Naive B cell (primary cell): ENCODE measurements around the gene HSPA9. TPM values are rescaled to one million over a fixed set of nuclear protein-coding genes. Genes with fewer than 3 reads are reported as not detected.

ENCODE experiments used
- ATAC-seq, 2 donors: fragments of 150-1000 bp; cut with Tn5 transposase; 2 replicates each; pipeline ENCODE4 v1.10.0; 2021; ENCODE audit warnings: low read depth in 2 of 2, mild to moderate bottlenecking in 2 of 2, moderate library complexity in 2 of 2
- DNase-seq: peaks from one replicate; pipeline ENCODE4 v3.0.0; 2022
- H3K27ac Mint-ChIP-seq, 6 donors: one replicate each; pipeline ENCODE4 v1.8.0; 2020 to 2022; ENCODE audit warnings: mild to moderate bottlenecking in 6 of 6, mixed read lengths in 6 of 6, moderate library complexity in 5 of 6, inconsistent platforms in 2 of 6
- H3K27me3 Mint-ChIP-seq, 3 donors: one replicate each; pipeline ENCODE4 v1.8.0; 2021 to 2022; ENCODE audit warnings: mixed read lengths in 3 of 3, mild to moderate bottlenecking in 1 of 3
- H3K36me3 Mint-ChIP-seq, 2 donors: one replicate each; pipeline ENCODE4 v1.8.0; 2020 to 2022; ENCODE audit warnings: mixed read lengths in 2 of 2, inconsistent platforms in 1 of 2, mild to moderate bottlenecking in 1 of 2
- H3K4me1 Mint-ChIP-seq, 3 donors: one replicate each; pipeline ENCODE4 v1.8.0; 2020 to 2022; ENCODE audit warnings: mixed read lengths in 3 of 3, inconsistent platforms in 1 of 3, mild to moderate bottlenecking in 1 of 3, moderate library complexity in 1 of 3
- H3K4me3 Mint-ChIP-seq, 8 donors: one replicate each; pipeline ENCODE4 v1.8.0; 2020 to 2022; ENCODE audit warnings: mild to moderate bottlenecking in 8 of 8, mixed read lengths in 8 of 8, moderate library complexity in 8 of 8, inconsistent platforms in 2 of 8
- H3K9me3 Mint-ChIP-seq, 7 donors: one replicate each; pipeline ENCODE4 v1.8.0; 2020 to 2022; ENCODE audit warnings: mixed read lengths in 7 of 7, mild to moderate bottlenecking in 5 of 7, inconsistent platforms in 2 of 7, moderate library complexity in 1 of 7
- polyA plus RNA-seq, 6 donors: library from polyadenylated mRNA; unstranded; fragments of 300-500 nt; fragmentation: Illumina TruSeq; gene quantifications; one replicate each; pipeline ENCODE4 v1.2.3, GENCODE V29; 2021; ENCODE audit warnings: low read depth in 6 of 6

The HSPA9 gene
- polyA plus RNA-seq, 6 donors from 2014 or later, result 102 to 128 (median 109) TPM

GRCh38 chr5:138604176-138604785 is 29.1 kb upstream of the HSPA9 start:
- Mint-ChIP-seq H3K4me1 (peaks cover 3 to 7% (median 6%) of the 10 kb centered on the region in 3 donors), H3K4me3 (no peak overlapping the region), H3K27ac (no peak overlapping the region), H3K36me3 (no peaks in the 10 kb centered on the region), H3K9me3 (no peaks in the 10 kb centered on the region), H3K27me3 (peaks cover 22 to 37% (median 33%) of the 10 kb centered on the region in 3 donors)
- DNase-seq, result no peak
- no peak for ATAC-seq

DNA sequence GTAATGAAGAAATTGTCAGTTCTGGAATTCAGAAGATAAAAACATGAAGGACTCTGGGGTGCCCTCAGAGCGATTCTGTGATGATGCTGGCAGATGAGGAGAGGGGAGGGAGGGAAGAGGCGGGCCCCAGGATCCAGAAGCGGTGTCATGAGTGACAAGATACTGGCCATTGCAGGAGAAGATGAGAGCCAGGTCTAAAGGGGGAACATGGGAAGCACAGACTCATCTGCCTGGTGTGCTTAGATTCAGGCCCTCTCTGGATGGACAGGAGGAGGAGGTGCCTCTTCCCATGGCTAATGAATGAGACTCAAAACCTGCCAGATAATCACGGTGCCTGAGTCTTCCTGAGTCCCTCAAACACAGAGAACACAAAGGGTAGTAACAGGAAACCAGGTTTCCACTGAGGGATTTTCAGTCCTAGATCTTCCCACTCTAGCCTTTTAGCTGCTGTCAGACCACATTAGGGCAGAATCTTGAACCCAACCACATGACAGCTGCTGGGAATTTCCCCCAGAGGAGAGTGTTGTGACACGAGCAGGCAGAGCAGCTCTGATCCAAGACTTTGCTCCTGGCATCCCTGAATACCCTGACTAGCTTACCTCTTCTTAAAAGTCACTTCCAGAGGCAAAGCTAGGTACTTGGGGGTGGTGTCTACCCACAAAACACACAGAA is 28.2 kb upstream of the HSPA9 start:
- Mint-ChIP-seq H3K4me1 (peaks cover 3 to 7% (median 6%) of the 10 kb centered on the region in 3 donors), H3K4me3 (no peak overlapping the region), H3K27me3 (peaks cover 29 to 40% (median 40%) of the 10 kb centered on the region in 3 donors), H3K27ac (no peak overlapping the region), H3K36me3 (no peaks in the 10 kb centered on the region), H3K9me3 (no peaks in the 10 kb centered on the region)
- DNase-seq (no peak), ATAC-seq (no peak)

DNA sequence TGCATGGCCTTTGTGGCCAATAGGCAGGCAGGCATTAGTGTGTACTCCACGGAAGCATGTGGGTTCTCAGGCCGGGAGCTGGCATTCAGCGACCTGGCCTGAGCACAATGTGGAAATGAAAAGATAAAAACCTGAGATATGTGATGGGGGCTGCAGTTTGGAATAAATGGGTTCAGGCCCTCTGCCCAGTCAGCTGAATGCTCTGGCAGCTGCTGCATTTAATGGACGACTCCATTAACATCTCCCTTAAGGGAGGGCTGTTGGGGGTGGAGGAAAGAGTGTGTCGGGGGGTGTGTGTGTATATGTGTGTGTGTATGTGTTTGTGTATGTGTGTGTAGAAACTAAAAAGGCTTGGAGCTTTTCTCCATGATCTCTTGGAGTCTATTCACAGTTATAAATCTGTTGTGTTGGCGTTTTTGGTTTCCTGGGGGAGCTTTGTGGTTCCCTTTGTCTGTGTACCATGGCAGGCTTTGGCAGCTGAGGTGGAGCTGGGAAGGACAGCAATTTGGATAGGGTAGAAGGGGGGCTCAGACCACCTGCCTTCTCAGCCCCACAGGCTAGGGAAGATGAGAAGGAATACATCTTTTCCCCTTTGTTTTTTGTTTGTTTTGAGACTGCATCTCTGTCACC is 27.3 kb upstream of the HSPA9 start:
- H3K27ac Mint-ChIP-seq, result peak overlapping the region in 1 of 6 donors; percentile 9
- H3K9me3 Mint-ChIP-seq, result no peaks in the 10 kb centered on the region
- ATAC-seq, result no peak
- peaks cover 34 to 49% (median 43%) of the 10 kb centered on the region in 3 donors for H3K27me3 Mint-ChIP-seq
- peaks cover 3 to 7% (median 6%) of the 10 kb centered on the region in 3 donors for H3K4me1 Mint-ChIP-seq
- H3K36me3 Mint-ChIP-seq, result no peaks in the 10 kb centered on the region
- H3K4me3 Mint-ChIP-seq, result no peak overlapping the region
- DNase-seq, result no peak

DNA sequence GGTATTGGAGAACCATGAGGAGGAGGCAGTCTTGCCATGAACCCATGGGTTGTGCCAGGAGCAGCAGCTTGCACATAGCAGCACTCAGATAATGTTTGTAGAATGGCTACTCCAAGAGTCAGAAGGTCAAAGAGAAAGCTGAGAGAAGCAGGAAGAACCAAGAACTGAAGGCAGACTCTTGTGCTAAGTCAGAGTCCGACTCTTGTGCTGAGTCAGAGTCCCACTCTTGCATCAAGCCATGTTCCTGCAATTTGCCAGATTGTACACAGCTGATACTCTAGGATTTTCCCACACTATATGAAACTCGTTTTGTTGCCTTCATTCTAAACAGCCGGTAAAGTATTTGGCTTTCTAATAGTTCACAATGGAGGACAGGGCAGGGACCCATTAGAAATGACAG is 26.2 kb upstream of the HSPA9 start:
- DNase-seq (no peak), ATAC-seq (no peak)
- Mint-ChIP-seq H3K9me3 (no peaks in the 10 kb centered on the region), H3K27me3 (peaks cover 43 to 53% (median 44%) of the 10 kb centered on the region in 3 donors), H3K36me3 (no peaks in the 10 kb centered on the region), H3K4me1 (peaks cover 3 to 7% (median 6%) of the 10 kb centered on the region in 3 donors), H3K4me3 (no peak overlapping the region), H3K27ac (peak overlapping the region in 1 of 6 donors; percentile 53)

- no peak for DNase-seq
- Mint-ChIP-seq H3K36me3 (no peaks in the 10 kb centered on the region), H3K27me3 (peaks cover 39 to 53% (median 44%) of the 10 kb centered on the region in 3 donors), H3K27ac (no peak overlapping the region), H3K4me1 (peaks cover 1 to 5% (median 4%) of the 10 kb centered on the region in 3 donors), H3K4me3 (no peak overlapping the region), H3K9me3 (no peaks in the 10 kb centered on the region)
- ATAC-seq, result no peak
Observed at GRCh38 chr5:138600446-138600845, 25.2 kb upstream of the HSPA9 start.

DNA sequence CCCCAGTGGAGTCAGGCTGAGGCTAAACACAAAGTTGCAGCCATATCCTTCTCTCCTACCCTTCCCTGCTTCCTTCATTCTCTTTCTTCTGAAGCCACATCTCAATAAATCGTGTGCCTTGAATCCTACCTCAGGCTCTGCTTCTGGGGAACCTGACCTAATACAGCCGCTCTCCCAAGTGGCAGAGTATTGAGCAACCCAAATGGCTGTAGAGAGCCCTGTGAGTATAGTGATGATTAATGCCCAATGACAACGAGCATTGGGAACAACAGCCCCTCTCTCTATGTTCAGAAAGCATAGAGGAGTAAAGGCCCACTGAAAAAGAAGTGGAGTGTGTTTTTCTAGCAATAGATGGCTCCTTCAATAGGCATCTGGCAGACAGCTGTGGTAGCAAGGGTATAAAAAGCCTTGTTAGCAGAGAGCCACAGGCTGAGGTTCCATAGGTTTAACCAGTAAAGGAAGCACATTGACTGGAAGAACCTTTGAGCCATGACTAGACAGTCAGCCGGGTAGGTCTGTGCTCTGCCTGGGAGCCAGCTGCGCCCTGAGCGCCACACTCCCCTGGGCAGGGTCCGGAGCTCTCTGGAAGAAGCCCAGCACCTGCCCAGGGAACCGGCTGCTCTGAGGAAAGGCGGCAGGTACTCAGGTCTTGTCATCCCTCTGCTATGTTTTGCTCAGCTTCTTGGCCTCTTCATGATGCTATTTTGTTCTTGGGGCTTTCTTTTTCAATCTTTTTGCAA is 22.6 kb upstream of the HSPA9 start:
- Mint-ChIP-seq H3K4me3 (no peak overlapping the region), H3K27ac (no peak overlapping the region), H3K36me3 (no peaks in the 10 kb centered on the region), H3K4me1 (peaks cover 0 to 3% (median 0%) of the 10 kb centered on the region in 3 donors), H3K27me3 (peaks cover 34 to 61% (median 36%) of the 10 kb centered on the region in 3 donors), H3K9me3 (no peaks in the 10 kb centered on the region)
- no peak for ATAC-seq
- no peak for DNase-seq

DNA sequence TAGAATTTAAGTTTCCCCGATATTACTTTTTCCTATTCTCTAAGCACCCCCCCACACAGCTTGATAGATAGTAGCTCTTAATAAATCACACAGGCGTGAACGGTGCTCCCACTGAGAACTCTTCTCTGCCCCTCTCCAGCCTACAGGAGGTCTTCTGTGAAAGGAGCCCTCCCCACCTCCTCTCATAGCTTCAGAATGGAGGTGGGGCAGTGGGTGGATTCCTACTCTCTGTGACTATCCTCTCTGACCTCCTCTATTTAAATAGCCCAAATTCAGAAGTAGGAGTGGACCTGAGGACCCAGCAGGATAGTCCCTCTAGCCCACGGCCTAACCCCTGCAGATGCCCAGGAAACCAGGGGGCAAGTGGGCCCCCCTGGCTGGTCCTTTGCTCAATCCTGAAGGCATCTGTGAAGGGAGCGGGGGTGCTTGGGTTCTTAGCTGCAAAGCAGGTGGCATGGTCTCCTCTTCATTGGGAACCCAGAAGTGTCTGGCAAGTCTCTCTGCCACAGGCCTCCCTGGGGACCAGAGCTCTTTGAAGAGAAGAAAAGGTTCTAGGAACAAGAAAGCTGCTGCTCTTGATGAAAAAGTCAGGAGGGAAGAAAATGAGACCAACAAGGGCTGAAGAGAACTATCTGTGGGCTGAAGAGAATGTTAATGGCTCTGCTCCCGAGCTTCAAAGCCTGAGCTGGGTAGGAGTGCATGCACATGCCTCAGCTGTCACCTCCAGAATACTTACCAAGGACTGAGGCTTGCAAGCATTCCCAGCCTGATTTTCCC is 21.1 kb upstream of the HSPA9 start:
- no peaks in the 10 kb centered on the region for H3K9me3 Mint-ChIP-seq
- ATAC-seq (no peak), DNase-seq (no peak)
- H3K27me3 Mint-ChIP-seq, result peaks cover 28 to 55% (median 31%) of the 10 kb centered on the region in 3 donors
- H3K4me1 Mint-ChIP-seq, result no peaks in the 10 kb centered on the region
- no peaks in the 10 kb centered on the region for H3K36me3 Mint-ChIP-seq
- H3K4me3 Mint-ChIP-seq, result no peak overlapping the region
- H3K27ac Mint-ChIP-seq, result no peak overlapping the region

DNA sequence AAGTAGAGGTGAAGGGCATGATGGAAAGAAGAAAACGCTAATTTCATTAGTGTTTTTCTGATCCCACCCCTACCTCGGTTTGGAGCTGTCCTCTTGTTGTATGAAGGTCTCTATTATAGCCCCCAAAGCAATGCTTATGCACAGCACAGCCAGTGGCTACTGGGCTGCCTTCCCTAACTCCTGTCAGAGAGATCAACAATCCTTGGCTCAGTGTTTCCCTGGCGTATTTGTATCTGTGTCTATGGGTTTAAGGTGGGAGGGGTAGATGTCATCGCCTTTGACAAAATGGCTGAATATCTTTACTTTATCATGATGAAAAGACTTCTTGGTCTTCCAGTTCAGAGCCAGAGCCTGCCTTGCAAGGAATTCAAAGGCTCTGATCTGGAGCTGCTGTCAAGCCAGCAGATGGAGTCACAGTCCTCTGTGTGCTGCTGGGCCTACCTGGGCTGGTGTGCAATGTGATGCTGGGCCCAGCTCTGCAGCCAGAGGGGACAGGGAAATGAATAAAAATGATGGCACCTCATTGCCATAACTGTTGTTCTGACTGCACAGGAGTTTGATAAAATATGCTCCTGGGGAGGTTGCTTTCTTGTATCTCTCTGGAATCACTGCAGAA is 20.1 kb upstream of the HSPA9 start:
- no peak for DNase-seq
- H3K4me1 Mint-ChIP-seq, result no peaks in the 10 kb centered on the region
- peaks cover 19 to 51% (median 31%) of the 10 kb centered on the region in 3 donors for H3K27me3 Mint-ChIP-seq
- H3K9me3 Mint-ChIP-seq, result no peaks in the 10 kb centered on the region
- ATAC-seq, result no peak
- H3K27ac Mint-ChIP-seq, result no peak overlapping the region
- no peak overlapping the region for H3K4me3 Mint-ChIP-seq
- H3K36me3 Mint-ChIP-seq, result no peaks in the 10 kb centered on the region

- no peaks in the 10 kb centered on the region for H3K36me3 Mint-ChIP-seq
- DNase-seq (no peak), ATAC-seq (no peak)
- no peak overlapping the region for H3K27ac Mint-ChIP-seq
- H3K27me3 Mint-ChIP-seq, result peaks cover 17 to 50% (median 31%) of the 10 kb centered on the region in 3 donors
- H3K4me1 Mint-ChIP-seq, result no peaks in the 10 kb centered on the region
- H3K9me3 Mint-ChIP-seq, result no peaks in the 10 kb centered on the region
- no peak overlapping the region for H3K4me3 Mint-ChIP-seq
Observed at GRCh38 chr5:138594305-138595058, 19.3 kb upstream of the HSPA9 start.

DNA sequence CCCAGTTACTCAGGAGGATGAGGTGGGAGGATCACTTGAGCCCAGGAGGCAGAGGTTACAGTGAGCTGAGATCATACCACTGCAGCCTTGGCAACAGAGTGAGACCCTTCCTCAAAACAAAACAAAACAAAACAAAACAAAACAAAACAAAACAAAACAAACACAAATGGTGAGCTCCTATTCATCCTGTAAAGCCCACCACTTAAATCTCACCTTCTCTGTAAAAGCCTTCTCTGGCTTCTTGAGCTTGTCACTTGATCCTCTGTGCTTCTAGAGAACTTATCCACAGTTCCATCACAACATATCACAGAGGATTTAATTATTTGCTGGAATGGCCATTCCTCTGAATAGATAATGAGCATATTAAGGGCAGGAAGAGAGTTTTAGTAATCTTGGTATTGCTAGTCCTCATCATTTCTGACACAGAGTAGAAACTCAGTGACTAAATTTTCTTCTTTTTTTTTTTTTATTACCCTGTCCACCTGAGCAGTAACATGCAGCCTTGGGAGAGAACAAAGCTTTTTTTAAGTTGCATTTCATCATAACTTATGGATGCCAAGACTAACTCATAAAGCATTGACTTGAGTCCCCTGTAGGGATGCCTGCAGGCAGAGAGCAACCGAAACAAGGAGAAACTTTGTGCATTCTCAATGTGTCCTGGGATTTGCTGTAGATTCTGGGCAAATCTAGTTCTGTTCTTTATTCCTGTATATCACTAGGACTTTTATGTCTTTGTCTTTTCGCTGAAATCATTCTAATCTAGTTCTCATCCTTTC is 13.0 kb upstream of the HSPA9 start:
- no peaks in the 10 kb centered on the region for H3K4me1 Mint-ChIP-seq
- H3K36me3 Mint-ChIP-seq, result no peaks in the 10 kb centered on the region
- ATAC-seq, result no peak
- DNase-seq, result no peak
- H3K27me3 Mint-ChIP-seq, result peaks cover 4 to 35% (median 14%) of the 10 kb centered on the region in 3 donors
- no peak overlapping the region for H3K4me3 Mint-ChIP-seq
- no peaks in the 10 kb centered on the region for H3K9me3 Mint-ChIP-seq
- no peak overlapping the region for H3K27ac Mint-ChIP-seq

DNA sequence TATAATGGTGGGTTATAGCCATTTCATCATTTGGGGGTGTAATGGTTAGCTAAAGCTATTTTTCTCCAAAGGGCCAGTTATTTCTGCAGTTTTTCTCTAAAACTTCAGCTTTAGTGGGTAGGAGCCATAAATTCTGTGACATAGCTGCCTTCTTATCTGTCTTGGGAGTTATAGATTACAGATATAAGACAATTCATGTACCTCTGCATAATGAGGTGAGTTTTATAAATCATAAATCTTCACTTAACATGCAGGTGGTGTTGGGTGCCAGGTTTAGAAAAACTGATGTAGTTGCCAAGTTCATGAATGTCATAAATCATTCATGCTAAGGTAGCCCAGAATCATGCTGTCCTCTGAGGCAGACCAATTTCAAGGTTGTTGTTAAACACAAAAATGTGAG is 10.0 kb upstream of the HSPA9 start:
- ATAC-seq (no peak), DNase-seq (no peak)
- H3K4me3 Mint-ChIP-seq, result no peak overlapping the region
- H3K4me1 Mint-ChIP-seq, result no peaks in the 10 kb centered on the region
- H3K36me3 Mint-ChIP-seq, result no peaks in the 10 kb centered on the region
- no peak overlapping the region for H3K27ac Mint-ChIP-seq
- no peaks in the 10 kb centered on the region for H3K9me3 Mint-ChIP-seq
- peaks cover 4 to 19% (median 7%) of the 10 kb centered on the region in 3 donors for H3K27me3 Mint-ChIP-seq
